ENCODE results near the gene ARHGEF17.

The ARHGEF17 gene

DNA sequence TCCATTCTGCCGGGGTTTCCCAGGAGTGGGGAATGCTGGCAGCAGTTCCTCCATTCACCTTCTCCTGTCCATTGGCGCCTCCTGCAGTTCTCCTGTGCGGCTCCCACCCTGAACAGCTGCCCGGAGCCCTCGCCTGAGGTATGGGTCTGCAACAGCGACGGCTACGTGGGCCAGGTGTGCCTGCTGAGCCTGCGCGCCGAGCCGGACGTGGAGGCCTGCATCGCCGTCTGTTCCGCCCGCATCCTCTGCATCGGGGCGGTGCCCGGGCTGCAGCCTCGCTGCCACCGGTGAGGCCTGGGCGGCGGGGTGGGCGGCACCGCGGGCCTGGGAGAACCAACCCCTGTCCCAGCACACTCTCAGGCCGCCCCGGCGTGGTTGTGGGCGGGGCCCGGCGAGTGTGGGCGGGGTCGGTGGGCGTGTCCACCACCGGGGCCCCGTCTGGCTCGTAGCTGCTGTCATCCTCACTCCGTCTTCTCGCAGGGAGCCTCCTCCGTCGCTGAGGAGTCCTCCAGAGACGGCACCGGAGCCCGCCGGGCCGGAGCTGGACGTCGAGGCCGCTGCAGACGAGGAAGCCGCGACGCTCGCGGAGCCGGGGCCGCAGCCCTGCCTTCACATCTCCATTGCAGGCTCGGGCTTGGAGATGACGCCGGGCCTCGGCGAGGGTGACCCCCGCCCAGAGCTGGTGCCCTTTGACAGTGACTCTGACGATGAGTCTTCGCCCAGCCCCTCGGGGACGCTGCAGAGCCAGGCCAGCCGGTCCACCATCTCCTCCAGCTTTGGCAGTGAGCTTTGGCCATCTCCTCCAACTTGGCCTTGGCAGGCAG lies 54.1 kb downstream of the ARHGEF17 start:
- DNase-seq = no peak

DNA sequence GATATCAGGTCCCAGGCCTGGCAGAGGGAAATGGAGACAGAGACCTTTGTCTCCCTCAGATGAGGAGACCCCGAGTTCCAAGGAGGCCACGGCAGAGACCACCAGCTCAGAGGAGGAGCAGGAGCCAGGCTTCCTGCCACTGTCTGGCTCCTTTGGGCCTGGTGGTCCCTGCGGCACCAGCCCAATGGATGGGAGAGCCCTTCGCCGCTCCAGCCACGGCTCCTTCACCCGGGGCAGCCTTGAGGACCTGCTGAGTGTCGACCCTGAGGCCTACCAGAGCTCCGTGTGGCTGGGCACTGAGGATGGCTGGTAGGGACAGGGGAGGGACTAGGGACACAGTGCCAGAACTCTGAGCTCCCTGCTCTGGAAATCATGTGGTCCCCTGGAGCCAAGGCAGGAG lies 55.1 kb downstream of the ARHGEF17 start:
- no peak for DNase-seq

DNA sequence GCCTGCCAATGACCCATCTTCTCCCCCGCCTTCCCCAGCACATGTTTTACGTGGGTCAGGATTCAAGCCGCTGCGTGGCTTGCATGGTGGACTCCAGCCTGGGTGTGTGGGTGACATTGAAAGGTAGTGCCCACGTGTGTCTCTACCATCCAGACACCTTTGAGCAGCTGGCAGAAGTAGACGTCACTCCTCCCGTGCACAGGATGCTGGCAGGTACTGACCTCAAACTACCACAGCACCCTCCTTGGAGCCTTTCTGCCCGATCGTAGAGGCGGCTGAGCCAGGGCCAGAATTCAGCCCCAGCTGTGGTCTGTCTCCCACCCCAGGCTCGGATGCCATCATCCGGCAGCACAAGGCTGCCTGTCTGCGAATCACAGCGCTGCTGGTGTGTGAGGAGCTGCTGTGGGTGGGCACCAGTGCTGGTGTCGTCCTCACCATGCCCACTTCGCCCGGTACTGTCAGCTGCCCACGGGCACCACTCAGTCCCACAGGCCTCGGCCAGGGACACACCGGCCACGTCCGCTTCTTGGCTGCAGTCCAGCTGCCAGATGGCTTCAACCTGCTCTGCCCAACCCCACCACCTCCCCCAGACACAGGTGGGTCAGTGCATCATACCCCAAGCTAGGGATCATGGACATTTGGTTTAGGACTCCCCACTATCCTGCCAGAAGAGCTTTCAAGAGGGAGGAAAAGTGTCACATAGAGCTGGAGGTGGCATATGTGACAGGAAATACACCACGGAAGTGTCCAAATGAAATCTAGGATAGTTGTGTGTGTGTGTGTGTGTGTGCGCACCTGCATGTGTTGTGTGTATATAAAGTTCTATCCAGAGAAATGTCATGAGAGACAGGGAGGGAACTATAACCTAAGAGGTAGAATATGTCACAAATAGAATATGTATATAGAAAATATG lies 57.5 kb downstream of the ARHGEF17 start:
- no peak for DNase-seq

DNA sequence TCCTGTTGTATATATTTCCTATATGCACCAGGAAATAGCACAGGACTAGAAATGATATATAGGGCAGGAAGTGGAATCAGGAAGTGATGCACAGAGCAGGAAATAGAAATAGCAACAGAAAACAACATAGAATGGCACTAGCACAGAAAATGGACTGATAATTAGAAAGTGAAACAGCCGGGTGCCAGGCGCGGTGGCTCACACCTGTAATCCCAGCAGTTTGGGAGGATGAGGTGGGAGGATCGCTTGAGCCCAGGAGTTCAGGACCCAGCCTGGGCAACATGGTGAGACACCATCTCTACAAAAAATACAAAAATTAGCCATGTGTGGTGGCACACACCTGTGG lies 58.2 kb downstream of the ARHGEF17 start:
- DNase-seq = no peak

DNA sequence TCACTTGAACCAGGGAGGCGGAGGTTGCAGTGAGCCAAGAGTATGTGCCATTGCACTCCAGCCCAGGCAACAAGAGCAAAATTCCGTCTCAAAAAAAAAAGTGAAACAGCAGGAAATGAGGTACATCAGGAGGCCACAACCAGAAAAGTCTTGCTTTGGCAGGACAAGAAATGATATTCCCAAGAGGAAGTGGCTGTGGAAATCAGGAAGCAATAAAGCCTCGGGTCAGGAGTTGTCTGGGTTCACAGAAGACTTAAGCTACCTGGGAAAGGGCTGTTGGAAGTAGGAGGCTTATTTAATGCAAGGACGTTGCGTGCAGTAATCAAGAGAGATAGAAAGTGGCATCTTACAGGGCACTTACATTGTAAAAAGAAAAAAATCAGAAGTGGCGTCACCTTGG lies 58.9 kb downstream of the ARHGEF17 start:
- DNase-seq = no peak

DNA sequence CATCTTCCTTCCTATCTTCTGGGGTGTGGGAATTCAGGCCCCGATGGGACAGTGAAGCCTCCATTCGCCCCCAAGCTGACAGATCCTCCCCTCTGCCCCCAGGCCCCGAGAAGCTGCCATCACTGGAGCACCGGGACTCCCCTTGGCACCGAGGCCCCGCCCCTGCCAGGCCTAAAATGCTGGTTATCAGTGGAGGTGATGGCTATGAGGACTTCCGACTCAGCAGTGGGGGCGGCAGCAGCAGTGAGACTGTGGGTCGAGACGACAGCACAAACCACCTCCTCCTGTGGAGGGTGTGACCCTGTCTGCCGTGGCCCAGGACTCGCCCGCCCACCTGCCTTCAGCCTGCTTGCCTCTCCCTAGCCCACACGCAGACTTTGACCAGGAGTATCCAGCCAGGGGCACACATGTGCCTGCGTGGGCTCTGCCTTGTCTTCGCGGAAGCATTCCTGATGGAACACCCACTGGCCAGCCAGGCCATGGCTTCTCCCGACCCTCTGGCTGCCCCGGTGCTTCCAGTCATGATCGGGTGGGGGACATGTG lies 59.5 kb downstream of the ARHGEF17 start:
- DNase-seq = no peak

DNA sequence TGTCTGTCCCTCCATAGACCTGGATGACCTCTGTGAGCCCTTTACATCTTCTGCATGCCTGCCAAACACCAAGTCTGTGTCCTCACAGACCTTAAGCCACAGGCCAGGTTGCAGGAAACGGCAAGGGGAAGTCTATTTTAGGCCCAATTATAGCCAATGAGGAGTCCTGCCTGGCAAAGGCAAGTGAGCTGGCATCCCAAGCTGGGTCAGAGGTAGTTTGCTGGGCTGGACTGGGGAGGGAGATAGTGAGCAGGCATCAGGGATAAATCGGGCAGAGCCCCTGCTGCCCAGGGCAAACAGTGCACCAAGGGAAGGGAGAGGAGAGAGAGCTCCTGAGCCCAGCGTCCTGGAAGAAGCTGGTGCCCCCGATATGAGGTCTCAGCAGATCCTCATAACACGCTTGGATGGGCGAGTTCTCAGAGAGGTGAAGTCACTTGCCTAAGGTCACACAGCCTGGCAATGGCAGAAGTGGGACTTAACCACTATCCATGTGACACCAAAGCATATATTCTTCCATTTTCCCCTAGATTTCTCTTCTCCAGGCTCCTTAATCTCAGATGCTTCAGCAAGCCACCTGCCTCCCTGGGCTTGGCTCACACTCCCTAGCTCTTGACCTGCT lies 64.4 kb downstream of the ARHGEF17 start:
- DNase-seq = no peak

DNA sequence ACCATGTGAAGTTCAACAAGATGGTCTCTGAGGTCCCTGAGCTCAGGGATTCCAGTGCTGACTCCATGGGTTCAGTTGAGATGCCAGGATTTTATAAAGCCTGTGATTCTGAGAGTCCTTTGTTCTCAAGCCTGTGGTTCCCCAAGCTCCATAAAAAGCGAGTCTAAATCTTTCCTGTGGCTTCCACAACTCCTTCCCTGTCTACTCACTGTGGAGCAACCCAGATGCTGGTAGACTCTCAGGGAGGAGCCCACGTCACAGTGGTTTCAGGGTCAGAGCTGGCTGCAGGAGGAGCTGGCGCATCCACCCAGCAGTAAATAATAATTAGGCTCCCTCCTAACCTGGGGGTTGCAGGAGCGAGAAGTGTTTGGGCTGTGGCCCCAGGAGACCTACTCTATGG lies 66.1 kb downstream of the ARHGEF17 start:
- peak; percentile 50 for DNase-seq

DNA sequence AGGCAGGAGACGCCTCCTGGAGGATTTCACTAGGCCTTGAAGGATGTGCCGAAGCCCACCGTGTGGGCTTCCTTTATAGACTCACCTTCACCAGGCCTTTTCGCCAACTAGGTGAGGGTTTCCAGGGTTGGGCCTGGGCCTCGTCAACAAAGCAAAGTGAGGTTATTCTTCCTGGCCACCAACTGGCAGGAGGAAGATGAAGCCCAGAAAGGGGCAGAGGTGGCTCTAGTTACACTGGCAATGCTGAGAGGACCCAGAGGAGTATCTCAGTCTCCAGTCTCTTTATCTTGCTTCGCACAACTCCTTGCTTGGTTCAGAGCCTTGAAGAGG lies 67.7 kb downstream of the ARHGEF17 start:
- no peak for DNase-seq

DNA sequence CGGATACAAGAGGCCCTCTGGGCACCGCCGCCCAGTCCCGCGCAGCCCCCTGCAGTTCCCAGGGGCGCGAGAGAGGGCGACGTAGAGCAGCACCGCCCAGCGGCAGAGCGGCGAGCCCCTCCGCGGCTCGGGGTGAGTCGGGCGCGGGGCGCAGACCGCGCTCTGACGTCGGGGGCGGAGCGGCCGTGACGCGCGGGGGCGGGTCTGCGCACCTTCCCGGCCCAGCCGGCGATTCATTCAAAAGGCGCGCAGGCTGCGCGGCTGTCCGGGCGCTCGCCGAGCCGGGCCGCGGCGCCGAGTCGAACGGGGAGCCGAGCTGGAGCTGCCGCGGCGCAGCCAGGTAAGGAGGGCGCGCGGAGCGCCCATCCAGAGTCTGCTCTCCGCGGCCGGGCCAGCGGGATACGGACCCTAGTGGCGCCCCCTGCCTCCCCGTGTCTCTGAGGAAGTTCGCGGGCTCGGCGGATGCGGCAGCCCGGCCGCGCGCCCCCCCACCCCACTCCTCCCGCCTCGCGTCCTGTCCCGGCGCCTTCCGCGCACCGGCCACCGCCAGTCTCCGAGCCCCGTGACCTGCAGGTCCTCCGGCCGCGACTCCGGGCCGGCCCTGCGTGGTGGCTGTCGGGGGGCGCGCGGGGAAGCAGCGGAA lies 68.2 kb downstream of the ARHGEF17 start, which contains the start of gene RELT:
Gene RELT, plus strand, starts transcription at position 240 of the 643 bp plus-strand sequence. CDS start 12,738 bp downstream, outside the sequence.
- DNase-seq = peak; percentile 82

DNA sequence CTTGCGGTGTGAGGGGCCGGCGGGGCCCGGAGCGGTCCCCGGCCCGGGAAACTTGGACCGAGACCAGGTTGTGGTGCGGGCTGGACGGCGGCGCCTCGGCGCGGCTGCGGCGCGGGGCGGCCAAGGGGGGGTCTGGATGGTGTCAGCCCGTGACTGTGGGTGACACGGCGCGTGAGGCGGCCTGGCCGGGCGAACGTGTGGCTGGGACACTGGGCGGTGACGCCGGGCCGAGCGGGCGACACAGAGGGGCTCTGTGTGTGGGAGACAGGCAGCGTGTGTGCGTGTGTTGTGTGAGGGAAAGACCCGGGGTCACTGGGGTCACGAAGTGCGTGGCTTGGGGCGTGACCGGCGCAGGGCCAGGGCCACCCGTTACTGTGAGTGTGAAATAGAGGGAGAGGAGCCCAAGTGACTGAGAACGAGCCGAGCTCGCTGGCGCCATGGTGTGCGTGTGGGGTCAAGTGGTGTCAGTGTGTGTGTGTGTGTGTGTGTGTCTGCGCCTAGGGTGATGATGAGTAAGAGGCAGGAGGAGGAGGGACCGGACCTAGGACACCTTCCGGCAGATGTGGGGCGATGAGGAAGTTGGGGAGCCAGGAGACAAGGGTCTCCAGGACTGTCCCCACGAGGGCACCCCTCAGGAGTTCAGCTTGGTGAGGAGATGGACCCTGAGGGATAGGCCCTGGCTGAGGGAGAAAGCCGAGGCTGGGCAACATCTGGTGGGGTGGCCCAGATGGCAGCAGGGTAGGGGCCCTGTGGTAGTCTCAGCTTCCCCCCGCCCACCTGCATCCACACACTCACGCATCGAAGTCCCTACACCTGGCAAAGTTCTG lies 68.9 kb downstream of the ARHGEF17 start:
- no peak for DNase-seq

DNA sequence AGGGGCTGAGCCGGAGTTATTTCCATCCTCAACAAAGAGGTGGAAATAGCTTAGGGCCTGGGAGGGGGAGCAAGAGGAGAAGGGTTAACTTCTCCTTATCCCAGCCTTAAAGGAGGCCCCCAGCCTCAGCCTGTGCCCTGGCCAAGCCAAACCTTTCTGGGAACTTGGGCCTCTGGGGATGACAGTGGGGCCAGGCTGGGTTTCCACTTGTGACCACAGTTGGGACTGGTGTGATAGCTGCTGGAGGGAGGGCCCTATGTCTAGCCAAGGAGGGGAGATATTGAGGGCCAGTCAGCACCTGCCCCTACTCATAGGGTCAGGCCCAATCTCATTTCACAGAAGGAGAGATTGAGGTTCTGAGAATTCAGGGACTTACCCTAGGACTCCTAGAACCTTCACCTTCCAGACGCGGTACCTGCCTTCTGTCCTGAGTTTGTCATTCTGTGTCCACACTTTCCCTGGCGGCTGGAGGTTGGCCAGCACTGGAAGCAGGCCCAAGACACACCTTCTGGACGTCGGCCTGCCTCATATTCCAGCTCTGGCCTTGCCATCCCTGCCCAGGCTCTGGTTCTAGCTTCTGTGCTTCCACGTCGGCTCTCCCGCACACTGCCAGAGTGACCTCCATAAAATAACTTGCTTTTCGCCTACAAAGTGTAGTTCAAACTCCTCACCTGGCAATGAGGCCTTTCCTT lies 71.3 kb downstream of the ARHGEF17 start:
- no peak for DNase-seq

DNA sequence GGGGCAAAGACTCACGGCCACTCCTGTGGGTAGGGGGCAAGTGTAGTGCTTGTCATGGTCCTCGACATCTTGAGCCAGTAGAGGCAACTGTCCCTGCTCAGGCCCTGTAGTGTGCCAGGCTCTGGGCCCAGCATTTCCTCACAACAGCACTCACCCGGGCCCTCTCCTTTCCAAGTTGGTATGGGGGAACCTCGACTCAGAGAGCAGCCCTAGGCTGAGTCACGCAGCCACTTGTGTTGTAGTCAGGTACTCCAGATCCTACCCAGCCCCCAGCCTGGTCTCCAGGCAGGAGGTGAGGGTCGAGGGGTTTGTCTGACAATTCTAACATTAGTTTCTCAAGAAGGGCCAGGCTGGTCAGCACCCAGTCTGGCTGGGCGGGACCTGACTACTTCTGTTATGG lies 72.3 kb downstream of the ARHGEF17 start:
- no peak for DNase-seq

DNA sequence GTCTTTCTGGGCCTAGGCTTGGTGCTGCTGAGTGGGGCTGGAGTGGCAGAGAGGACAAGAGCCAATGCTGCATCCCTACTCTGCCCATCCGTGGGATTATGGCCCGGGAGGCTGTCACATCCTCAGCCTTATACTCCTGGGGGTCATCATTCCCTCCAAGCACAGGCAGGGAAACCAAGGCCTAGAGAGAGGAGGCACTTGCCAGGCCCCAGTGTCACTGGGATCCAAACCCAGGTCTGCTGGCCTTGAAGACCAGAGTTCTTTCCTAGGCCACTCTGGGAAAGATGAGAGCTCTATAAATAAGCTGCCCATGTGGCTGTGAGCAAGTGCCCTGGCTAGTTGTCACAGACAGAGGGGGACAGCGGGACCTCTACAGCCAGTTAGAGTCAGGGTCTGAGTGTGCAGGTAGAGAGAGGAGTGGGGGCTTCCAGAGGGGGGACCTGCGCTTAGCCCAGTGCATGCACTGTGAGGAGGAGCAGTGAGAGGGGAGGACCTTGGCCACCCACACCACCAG lies 72.9 kb downstream of the ARHGEF17 start:
- DNase-seq = no peak

DNA sequence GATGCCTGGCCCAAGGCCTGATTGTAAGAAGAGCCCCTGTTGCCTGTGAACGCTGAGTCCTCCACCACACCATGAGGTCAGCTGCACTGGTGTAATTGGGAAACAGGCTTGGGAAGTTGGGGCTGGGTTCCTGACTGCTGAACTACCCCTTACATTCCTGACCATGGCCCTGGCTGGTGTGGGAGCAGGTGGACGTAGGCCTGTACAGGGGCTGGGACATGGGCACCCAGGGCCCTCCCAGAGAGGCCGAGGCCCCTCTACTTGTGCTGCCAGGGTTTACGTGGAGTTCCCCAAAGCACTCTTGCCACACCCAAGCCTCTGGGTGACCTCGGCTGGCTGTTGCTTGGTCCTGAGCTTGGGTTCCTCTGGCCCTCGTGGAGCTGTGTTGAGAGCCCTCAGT lies 73.5 kb downstream of the ARHGEF17 start:
- DNase-seq = no peak

DNA sequence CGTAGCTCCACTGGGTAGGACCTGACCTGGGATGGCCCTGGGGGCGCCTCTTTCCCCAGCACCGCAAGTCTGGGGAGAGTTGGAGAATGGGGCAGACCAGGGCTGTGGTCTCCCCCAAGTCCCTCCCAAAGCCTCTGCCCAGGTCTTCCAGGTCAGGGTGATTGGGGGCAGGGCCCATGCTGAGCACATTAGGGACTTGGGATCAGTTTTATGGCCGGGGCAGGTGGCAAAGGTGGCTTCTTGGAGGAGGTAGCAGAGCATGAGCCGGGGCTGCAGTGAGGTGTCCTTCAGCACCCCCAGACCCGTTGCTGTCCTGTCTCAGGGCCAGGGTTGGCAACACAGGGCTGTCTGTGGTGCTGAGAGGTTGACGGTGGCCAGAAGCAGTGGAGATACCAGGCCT lies 74.1 kb downstream of the ARHGEF17 start:
- DNase-seq = no peak

DNA sequence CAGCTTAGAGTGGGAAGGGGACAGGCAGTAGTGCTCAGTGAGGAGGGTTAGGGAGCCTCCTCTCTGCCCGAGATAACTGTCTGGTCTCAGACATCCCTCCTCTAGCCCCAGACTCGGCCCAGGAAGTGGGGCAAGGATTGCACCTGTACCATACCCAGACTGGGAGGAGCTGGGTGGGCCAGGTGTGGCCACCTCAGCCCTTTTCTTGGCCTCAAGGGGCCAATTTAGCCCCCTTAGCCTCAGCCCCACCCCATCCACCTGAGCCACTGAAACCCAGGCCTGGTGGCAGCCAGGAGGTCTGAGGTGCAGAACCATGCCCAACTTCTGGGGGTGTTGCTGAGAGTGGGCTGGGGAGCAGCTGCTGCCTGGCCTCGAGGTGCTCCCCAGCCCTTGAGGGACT lies 74.7 kb downstream of the ARHGEF17 start:
- DNase-seq = no peak

DNA sequence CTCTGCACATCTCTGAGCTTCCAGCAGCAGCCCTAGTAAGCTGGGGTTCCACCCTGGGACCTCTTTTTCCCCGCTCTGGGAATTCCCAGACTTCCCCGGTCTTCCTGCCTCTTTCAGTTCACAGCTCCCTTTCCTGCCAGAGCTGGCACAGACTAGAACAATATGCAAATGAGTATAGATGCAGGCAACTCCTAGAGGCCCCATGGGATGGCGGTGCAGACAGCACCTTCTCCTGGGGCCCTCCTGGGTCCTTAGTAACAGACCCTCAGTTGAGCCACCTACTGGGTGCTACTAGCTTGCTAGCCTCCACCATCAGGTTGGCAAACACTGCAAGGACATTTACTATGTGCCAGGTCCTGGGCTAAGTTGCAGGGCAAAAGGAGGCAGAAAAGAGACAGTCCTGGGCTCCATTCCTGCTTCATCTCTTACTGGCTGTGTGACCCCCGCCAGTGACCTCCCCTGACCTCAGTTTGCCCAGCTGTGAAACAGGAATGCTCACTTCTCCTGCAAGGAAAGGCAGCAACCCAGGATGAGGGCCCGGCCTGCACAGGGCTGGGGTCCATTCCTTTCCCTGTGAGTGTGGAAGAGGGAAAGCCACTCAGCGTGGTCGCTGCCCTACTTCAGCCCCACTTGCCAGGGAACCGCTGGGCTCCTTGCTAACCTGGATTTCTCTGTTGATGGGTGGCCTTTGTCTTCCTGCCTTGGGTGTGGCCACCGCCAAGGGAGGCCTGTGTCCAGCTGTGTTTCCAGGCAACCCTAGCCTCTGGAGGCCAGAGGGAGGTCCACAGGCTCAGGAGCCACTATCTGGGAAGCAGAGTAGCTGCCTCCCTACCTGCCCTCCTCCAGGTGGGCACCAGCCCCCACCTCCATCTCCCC lies 75.4 kb downstream of the ARHGEF17 start:
- DNase-seq = peak; percentile 46

DNA sequence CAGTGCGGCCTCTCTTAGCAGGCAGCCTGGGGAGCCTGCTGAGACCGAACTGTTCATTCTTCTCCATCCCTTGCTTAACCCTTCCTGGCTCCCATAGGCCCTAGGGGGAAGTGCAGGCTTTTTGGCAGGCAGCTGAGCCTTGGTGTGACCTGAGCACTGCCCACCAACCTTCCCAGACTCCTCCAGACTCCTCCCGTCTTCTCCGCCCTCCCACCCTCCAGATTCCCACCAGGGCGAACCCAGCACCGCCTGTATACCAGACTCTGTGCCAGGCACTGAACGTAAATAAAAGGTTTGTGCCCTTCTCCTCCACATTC lies 76.0 kb downstream of the ARHGEF17 start:
- no peak for DNase-seq

DNA sequence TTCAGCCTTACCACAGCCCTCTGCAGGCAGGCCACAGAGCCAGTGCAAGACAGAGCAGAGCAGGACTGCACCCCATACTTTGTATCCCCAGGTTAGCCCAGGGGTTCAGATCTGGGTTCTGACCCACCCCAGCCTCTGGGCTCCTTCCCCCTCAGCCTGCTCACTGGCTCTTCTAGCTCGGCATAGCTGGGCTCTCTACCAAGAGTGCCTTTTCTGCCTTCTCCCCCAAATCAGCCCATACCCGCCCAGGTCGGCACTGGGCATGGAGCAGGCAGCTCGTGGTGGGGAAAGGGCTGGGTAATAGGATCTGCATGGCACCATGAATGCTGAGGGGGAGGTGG lies 76.4 kb downstream of the ARHGEF17 start:
- DNase-seq = no peak
